GM21515 (cell line): ENCODE results near the gene CASP7.
A peak's percentile ranks its signal among the peaks of the same experiment; 100 is the strongest.

ENCODE experiments used
- ATAC-seq: cut with Tn5 transposase; IDR thresholded peaks from one replicate; pipeline ENCODE4 v1.9.1; 2021; ENCODE audit not compliant: unreplicated experiment

Gene CASP7

DNA sequence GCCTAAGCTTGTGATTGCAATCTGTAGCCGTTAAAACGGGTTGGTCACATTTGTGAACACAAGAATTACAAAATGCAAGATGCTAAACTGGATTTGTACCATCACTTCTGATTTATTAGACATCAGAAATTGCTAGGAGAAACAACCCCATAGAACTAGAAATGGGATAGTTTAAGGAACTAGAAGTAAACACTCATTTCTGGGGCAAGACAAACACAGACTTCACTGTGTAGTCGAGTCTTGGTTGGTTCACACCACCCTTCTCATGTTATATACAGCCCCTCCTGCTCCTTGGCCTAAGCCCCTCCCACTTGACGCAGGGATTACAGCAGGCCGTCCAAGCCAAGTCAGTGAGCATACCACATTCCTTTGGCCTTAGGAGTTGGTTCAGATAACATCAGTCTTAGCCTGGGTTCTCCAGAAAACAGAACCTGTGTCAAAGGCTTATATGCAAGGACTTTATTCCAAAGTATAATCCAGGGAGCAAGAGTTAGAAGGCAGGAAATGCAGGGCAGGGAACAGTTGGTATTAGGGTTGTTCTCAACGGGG, 13.8 kb upstream of the CASP7 start:
- ATAC-seq, result no peak

DNA sequence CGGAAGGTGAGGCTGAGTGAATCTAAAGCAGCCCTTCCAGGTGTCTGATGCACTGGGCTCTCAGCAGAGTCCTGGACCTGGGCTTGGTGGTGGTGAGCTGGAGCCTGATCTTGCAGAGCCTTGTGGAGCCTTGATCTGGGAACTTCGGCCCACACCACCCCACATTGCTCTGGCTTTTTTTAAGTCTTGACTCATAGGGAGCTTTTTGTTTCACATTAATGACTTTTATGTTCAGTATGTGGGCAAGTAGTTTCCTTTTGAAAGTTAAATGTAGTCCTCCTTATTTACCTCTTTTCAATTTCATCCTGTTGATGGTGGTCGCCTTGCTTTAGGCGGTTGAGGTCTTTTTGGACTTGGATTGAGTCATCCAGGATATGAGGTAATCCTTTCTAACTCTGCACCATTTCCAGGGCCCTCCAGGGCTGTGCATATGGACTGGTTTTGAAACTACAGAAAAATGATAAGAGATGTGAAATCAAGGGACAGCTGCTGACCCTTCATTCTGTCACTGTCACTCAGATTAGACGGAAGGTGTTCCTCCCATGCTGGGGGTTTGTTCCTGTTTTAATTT, 12.9 kb upstream of the CASP7 start:
- ATAC-seq, result peak; percentile 72

DNA sequence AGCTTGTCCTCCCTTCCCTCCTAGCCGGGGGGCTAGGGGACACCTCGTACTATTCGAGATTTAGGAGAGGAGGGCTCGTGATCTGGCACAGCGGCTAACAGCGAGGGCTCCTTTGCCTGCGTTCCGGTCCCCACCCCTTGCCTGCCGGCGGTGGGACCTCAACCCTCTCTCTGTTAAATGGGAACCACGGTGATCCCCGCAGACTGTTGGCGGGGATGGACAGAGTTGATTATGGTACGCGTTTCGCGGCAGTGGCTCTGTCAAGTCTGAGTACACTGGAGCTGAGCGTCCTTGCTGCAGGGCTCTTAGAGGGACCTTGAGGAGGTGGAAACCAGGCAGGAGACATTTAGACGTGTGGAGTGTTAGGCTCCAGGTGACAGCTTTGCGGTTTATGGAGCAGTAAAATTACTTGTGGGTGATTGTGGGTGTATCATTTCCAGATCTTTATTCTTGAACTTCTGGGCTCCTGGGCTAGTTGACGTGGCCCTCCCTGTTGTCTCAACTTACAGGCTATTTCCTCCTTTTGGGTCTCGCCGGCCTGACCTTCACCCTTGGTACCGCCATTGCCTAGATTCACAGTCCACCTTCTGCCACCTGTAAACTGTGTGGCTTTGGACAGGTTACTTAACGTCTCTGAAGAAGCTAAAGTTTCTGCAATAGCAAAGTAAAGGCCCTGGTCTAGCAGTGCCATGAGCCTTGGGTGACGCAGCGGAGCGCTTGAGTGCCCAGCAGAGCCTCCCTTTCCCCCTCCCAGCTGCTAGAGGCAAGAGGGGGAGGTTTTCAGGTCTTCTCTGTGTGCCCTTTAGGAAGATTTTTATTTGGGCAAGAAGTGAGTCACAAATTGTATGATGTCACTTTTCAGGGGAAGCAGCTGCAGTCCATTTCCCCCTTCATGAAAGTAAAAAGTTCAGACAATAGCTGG, 739 bp downstream of the CASP7 start:
- ATAC-seq, result peak; percentile 14

DNA sequence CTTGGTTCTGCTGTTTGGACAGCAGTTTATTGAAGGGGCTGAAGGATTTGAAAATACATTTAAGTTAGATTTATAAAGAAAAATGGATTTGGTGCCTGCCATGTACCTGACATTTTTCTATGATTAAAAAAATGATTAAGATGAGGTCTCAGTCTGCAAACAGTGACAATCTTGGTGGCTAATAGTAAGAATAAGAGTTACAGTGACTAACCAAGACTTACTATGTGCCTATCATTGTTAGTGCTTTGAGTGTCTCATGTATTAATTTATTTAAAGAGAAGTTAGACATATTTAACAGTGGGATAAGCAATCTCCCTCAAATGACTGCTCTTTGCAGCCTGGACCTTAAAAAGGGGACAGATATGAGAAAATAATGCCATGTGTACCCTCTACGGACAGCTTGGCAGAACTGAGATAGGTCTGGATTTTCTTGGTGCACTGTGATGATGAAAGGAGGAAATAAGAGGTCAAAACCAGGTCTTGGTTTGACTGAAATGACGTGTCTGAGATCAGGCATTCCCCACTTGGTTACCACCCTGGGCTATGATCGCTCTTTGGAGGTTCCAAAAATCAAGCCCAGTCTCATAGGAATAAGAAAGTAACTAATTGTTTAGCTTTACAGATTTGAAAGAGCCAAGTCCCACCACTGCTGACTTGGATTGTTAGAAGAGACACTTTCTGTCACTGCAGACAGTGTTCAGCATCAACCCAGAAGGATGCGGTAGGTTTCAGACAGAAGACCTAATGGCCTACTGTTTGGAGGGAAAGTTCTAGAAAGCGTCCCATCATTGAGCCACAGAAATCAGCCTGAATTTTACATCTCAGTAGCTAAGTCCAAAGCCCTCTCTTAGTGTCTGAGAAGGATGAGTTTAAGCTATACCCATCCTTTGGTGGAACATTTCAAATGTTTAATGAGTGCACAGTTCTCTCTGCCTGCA, 2.1 kb downstream of the CASP7 start:
- ATAC-seq, result peak; percentile 46

DNA sequence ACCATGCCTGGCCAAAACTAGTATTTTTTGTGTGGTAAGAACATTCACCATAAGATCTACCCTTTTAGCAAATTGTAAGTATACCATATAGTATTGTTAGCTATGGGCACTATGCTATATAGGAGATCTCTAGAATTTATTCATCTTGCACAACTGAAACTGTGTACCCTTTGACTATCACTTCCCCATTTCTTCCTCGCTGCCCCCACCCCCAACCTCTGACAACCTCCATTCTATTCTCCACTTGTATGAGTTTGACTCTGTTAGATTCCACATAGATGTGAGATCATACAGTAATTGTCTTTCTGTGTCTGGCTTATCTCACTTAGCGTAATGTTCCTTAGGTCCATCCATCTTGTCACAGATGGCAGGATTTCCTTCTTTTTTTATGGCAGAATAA, 3.6 kb downstream of the CASP7 start:
- ATAC-seq, result no peak

DNA sequence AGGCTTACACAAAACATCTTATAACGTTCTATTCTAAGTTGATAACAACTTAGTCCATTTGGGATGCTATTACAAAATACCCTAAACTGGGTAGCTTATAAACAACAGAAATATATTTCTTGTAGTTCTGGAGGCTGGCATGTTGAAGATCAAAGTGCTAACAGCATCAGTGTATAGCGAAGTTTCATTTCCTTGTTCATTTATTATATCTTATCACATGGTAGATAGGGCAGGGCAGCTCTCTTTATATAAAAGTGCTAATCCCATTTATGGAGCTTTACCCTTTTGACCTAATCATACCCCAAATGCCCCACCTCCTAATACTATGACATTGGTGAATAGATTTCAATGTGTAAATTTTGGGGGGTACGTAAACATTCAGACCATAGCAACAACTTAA, 6.3 kb downstream of the CASP7 start:
- no peak for ATAC-seq

DNA sequence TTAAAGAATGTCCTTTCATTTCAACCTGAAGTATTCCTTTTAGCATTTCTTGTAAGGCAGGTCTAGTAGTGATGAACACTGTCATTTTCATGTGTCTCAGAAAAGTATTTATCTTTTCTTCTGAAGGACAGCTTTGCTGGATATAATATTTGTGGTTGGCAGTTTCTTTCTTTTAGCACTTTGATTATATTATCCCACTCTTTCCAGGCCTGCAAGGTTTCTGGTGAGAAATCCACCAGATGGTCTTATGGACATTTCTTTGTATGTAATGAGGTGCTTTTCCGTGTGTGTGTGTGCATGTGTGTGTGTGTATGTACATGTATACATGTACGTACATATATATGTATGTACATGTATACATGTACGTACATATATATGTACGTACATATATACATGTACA, 7.3 kb downstream of the CASP7 start:
- no peak for ATAC-seq

DNA sequence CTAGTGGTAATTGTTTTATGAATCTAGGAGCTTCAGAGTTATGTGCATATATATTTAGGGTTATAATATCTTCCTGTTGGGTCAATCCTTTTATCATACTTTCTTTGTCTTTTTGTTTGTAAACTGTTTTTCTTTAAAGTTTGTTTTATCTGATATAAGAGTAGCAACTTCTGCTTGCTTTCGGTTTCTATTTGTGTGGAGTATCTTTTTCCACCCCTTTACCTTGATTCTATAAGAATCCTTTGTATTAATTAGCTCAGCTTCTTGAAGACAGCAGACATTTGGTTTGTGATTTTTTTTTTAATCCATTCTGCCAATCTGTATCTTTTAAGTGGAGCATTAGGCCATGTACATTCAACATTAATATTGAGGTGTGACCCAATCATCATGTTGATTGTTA, 9.3 kb downstream of the CASP7 start:
- no peak for ATAC-seq

DNA sequence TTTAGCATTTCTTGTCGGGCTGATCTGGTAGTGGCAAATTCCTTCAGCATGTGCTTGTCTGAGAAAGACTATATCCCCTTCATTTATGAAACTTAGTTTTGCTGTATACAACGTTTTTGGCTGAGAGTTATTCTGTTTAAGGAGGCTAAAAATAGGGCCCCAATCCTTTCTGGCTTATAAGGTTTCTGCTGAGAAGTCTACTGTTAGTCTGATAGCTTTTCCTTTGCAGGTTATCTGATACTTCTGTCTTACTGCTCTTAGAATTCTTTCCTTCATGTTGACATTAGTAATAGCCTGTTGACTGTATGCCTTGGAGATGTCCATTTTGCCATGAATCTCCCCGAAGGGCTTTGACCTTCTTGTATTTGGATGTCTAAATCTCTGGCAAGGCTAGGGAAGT, 9.9 kb downstream of the CASP7 start:
- no peak for ATAC-seq

DNA sequence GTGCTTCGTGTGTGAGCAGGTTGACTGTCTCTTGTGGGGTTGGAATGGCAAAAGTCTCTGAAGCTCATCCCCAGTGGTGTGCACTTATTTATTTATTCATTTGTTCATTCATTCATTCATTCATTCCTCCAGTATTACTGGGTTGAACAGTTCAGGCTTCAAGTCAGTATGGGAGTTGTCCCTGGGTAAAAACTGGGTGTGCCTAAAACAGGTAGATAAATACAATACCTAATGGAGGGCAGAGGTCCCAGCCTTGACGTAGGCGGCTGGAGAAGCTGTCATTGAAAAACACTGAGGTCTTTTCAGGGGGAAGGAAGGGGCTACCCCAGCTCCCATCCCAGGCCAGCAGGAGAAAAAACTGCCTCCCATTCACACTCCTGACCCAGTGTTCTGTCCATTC, 11.0 kb downstream of the CASP7 start:
- ATAC-seq, result no peak

DNA sequence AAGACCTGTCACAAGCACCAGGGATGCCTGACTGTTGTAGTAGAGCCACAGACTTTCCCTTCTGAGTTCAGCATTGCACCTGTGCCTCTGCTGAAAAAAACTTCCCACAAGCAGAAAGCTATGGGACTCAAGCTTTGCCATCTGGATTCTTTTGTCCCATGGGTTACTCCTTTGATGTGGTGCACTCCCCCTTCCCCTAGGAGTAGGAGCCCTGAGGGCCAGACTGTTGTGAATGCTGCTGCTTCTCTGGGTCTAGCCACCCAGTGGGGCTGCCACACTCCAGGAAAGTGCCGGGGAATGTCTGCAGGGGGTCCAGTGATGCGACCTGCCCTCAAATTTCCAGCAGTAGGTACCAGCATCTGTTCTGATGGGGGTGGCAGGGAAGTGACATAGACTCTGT, 11.7 kb downstream of the CASP7 start:
- ATAC-seq, result no peak

DNA sequence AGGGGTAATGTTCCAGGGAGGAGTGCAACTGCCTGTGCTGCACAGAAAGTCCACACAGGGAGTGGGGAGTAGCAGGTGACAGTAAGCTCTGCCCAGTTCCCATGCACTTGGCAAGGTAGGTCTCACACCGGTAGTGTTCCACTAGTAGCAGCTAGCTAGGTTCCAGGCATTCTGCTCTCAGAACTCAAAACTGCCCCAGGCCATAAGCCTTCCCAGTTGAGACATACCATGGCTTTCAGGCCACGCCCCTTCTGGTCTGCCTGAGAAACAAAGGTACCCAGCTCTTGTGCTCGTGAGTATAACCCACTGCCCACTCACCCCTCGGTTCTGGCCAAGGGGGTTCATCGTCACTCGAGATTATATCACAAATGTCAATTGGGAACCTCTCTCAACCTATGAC, 12.6 kb downstream of the CASP7 start:
- no peak for ATAC-seq

DNA sequence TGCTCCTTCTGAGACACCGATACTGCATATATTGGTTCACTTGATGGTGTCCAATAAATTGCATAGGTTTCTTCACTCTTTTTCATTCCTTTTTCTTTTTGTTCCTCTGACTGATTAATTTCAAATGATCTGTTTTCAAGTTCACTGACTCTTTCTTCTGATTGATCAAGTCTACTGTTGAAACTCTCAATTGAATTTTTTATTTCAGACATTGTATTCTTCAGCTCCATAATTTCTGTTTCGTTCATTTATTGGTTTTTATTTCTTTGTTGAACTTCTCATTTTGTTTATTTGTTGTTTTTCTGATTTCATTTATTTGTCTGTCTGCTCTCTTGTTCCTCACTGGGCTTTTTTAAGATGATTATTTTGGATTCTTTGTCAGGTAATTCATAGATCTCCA, 13.6 kb downstream of the CASP7 start:
- ATAC-seq, result no peak

DNA sequence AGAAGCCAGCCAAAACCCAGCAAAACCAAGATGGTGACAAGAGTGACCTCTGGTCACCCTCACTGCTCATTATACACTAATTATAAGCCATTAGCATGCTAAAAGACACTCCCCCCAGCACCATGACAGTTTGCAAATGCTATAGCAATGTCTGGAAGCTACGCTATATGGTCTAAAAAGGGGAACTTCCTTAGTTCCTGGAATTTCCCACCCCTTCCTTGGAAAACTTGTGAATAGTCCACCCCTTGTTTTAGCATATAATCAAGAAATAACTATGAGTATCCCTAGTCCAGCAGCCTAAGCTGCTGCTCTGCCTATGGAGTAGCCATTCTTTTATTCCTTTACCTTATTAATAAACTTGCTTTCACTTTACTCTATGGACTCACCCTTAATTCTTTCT, 16.0 kb downstream of the CASP7 start:
- no peak for ATAC-seq

DNA sequence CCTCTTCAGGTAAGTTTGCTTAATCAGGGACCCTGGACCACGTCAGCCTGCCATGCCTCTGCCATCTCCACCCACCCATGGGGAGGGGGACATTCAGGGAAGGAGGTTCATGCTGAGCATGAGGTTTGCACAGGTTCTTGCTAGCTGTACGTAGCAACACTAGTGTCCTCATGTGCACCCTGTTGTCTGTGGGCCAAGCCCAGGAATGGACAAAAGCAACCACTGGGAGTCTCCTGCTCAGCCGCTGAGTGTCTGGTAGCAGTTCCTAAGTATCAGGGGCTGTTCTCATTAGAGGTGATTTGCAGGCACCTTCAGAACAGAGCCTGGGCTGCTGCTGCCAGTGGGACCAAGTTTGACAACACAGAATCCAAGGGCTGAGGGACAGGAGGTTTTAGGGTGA, 17.9 kb downstream of the CASP7 start:
- no peak for ATAC-seq

DNA sequence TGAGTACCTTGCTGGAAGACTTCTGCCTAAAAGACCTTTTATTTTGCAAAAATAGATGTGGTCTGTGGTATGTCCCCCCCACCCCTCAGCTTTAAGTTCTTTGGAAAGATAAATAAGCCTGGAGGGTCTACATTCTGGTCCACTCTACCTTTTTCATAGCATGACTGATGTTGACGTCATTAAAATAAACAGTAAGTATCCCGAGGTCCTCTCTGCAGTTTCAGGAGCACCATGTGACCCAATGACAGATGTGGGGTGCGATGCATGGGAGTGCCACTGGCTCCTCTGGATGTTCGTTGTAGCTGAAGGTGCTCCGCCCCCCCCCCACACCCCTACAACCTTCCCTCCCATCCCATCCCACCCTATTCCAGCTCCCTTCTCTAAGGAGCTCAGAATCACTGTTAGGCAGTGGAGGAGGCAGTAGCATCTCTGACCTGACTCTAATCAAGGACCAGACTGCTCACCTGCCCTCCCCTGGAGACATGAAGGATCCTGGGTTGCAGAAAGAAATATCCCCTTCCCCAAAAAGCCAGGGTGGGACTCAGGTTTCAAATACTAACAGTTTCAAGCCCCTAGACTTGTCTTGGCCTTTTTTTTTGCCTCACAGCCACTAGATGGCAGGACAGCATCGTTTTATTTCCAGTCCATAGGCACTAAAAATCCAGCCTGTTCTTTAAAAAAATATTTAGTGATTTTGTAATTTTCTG, 25.1 kb downstream of the CASP7 start:
- ATAC-seq, result no peak

DNA sequence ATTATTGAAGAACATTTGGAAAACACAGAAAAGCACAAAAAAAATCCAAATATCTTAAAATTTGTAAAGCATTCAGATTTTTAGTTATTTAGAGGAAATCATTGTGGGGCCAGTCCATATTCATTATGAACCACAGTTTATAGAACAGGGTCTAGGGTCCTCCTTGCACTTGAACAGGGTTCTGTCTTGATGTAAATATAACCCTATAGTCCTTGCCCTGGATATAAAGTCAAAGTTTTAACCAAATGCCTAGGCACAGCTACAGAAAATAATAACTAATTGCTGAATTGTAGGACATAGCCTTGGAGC, 25.6 kb downstream of the CASP7 start:
- no peak for ATAC-seq

DNA sequence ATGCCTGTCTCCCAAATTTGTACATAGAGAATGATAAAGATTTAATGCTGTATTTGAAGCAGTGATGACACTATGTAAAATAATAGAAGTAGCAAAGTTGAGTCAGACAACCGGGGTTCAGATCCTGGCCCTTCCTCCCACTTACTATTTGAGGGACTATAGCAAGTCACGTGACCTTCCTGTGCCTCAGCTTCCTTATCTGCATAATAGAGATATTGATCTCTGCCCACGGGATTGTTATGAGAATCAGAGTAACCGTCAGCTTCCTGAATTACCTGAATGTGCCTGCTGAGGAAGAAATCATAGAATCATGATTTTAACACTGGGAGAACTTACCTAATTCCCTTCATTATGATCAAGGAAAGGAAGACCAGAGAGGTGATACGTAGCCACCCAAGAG, 26.9 kb downstream of the CASP7 start:
- ATAC-seq, result no peak

DNA sequence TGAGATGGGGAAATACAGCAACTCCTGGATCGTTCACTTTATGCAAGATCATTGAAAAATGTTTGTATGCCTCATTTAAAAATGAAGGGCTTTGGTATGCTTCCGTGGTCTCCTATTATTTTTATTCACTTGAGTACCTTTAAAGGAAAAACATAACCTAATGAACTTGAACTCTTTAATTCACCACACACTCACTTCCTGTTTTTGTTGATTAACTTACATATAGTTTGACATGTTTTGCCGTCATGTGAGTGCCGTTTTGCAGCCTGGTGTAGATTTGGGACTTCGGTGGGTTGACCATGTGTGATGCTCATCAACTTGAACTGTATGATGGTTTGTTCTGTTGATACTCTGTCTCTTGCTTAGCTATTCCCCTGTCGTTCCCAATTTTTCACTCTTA, 28.9 kb downstream of the CASP7 start:
- ATAC-seq, result no peak

DNA sequence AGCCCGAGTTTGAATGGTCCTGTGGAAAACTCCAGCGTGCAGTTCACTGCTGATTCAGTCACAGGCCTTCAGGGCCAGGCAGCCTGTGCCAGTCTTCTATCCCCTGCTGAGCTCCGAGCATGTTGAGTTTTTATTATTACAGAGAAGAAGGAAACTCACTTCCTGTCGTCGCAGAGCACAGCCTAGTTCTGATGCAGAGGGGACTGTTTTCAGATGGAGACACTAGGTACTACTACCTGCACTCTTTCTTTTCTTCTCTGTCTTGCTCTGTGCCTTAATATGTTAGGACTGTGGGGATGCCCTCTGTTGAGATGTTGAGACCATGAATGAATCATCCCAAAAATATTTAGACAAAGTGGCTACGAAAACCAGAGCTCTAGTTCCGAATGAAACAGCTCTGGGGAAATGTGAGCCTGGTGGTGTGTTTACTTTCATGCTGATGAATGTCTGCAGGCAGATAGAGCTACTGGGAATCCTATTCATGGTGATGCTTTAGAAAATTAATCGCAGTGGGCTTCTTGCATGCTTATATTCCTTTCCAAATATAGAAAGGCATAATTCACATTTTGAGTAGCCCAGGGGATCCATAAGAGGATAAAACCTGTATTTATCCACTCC, 29.6 kb downstream of the CASP7 start:
- no peak for ATAC-seq

DNA sequence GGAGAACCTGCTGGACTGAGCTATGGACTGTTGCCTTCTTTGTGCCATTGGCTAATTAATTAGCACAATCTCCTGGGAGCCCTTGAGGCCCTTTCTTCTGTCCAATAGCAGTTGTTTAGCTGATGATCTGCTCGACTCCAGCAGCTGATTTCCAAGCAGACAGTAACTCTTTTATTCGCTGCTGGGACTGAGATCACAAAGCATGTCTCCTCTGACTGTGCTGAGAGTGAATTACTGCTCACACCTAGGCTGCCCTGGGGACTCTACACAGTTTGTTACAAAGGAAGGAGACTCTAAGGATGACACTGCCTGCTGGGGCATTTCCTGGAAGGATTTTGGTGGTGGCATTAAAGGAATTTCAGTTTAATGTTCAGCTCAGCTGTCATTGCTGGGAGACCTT, 31.4 kb downstream of the CASP7 start:
- ATAC-seq, result no peak
